Measurements from ENCODE around the gene MROH7. TPM values are rescaled to one million over a fixed set of nuclear protein-coding genes. Genes with fewer than 3 reads are reported as not detected.
A peak's percentile ranks its signal among the peaks of the same experiment; 100 is the strongest.

Gene MROH7
- total RNA-seq, 4 donors from 2014 or later: 0.65 to 3.0 (median 2.0) TPM

- TF ChIP-seq CTCF (IDR thresholded peaks at IDR 0.05) (no peak), POLR2A (IDR thresholded peaks at IDR 0.05) (no peak)
- intact Hi-C loops (cut with DNase I; ENCODE audit: low total_unique reads): no loop called here
- no peak for DNase-seq (ENCODE audit: low spot score in 2 of 2)
- H3K4me3 ChIP-seq (ENCODE audit: low read depth, poor library complexity, severe bottlenecking): no peak overlapping the region
These were observed 66.8 kb downstream of the MROH7 start for GRCh38 chr1:54708385-54708784.

- peak in 1 of 2 donors; percentile 70 for DNase-seq (ENCODE audit: low spot score in 2 of 2)
- WGBS, 2 donors: 71% methylated on average over 8 of the region's 8 CpGs
- no peak overlapping the region for H3K4me3 ChIP-seq (ENCODE audit: low read depth, poor library complexity, severe bottlenecking)
- TF ChIP-seq POLR2A (IDR thresholded peaks at IDR 0.05): no peak
- TF ChIP-seq CTCF (IDR thresholded peaks at IDR 0.05): no peak
- intact Hi-C loops (cut with DNase I; ENCODE audit: low total_unique reads): no loop called here
These were observed 68.1 kb downstream of the MROH7 start for GRCh38 chr1:54709547-54710292.

DNA sequence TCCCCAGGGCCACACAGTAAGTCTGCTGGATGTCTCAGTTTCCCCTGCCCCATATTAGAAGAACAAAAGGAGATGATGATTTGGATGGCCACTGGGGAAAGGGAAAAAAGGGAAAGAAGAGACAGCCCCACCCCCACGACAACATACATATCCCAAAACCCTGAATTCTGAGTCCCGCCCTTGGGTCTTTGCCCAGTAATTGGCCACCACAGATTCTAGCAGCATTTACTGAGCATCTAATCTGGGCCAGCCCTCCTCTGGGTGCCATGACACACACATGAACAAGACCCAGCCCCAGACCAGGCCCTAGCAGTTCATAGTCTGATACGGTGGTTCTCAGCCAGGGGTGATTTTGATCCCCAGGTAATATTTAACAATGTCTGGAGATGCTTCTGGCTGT, 68.8 kb downstream of the MROH7 start:
- 81 to 83% methylated on average over 3 of the region's 3 CpGs for WGBS, 2 donors
- intact Hi-C loops (cut with DNase I; ENCODE audit: low total_unique reads): no loop called here
- peak in 1 of 2 donors; percentile 48 for DNase-seq (ENCODE audit: low spot score in 2 of 2)
- no peak overlapping the region for H3K4me3 ChIP-seq (ENCODE audit: low read depth, poor library complexity, severe bottlenecking)
- TF ChIP-seq CTCF (IDR thresholded peaks at IDR 0.05) (no peak), POLR2A (IDR thresholded peaks at IDR 0.05) (no peak)

- DNase-seq (ENCODE audit: low spot score in 2 of 2): peak in 1 of 2 donors; percentile 46
- intact Hi-C loops (cut with DNase I; ENCODE audit: low total_unique reads): no loop called here
- TF ChIP-seq CTCF (IDR thresholded peaks at IDR 0.05) (no peak), POLR2A (IDR thresholded peaks at IDR 0.05) (no peak)
- no peak overlapping the region for H3K4me3 ChIP-seq (ENCODE audit: low read depth, poor library complexity, severe bottlenecking)
- WGBS, 2 donors: 86 to 88% methylated on average over 6 of the region's 6 CpGs
These were observed 69.3 kb downstream of the MROH7 start for GRCh38 chr1:54710841-54711240.

DNA sequence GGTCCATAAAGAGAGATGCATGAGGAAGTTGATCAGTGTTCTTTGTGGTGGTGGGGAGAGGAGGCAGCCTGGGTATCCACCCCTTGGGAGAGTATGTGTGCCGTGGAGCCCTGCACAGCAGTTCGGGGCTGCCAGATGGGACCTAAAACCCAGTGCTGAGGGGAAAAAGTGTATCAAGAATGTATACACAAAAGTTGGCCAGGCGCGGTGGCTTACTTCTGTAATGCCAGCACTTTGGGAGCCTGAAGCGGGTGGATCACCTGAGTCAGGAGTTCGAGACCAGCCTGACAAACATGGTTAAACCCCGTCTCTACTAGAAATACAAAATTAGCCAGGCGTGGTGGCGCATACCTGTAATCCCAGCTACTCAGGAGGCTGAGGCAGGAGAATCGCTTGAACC, 70.0 kb downstream of the MROH7 start:
- 93 to 94% methylated on average over 10 of the region's 10 CpGs for WGBS, 2 donors
- DNase-seq (ENCODE audit: low spot score in 2 of 2): peak in 1 of 2 donors; percentile 77
- intact Hi-C loops (cut with DNase I; ENCODE audit: low total_unique reads): no loop called here
- no peak overlapping the region for H3K4me3 ChIP-seq (ENCODE audit: low read depth, poor library complexity, severe bottlenecking)
- no peak for TF ChIP-seq CTCF (IDR thresholded peaks at IDR 0.05)

Measured in lower leg skin (tissue), 4 donors.